Lower lobe of right lung (tissue), 2 donors: ENCODE measurements around the gene CEP295NL. TPM values are rescaled to one million over a fixed set of nuclear protein-coding genes. Genes with fewer than 3 reads are reported as not detected.

Experiments used
- ATAC-seq, 2 donors: fragments of 200-7000 bp; cut with Tn5 transposase; one replicate each; pipeline ENCODE4 v1.9.1; 2020 to 2022; ENCODE audit warnings: mild to moderate bottlenecking in 2 of 2, moderate library complexity in 2 of 2
- DNase-seq: peaks from one replicate; pipeline ENCODE4 v3.0.0-alpha.2; 2020
- H3K27ac ChIP-seq: fragments of 200-600 bp; one replicate; pipeline ENCODE4 v1.8.0; 2022
- H3K27me3 ChIP-seq: fragments of 200-600 bp; one replicate; pipeline ENCODE4 v1.8.0; 2022; ENCODE audit warnings: low read depth
- H3K36me3 ChIP-seq: fragments of 200-600 bp; one replicate; pipeline ENCODE4 v1.8.0; 2022; ENCODE audit warnings: mild to moderate bottlenecking
- H3K4me1 ChIP-seq: fragments of 200-600 bp; one replicate; pipeline ENCODE4 v1.8.0; 2022
- H3K4me3 ChIP-seq: fragments of 200-600 bp; one replicate; pipeline ENCODE4 v1.8.0; 2022; ENCODE audit warnings: mild to moderate bottlenecking
- H3K9me3 ChIP-seq: fragments of 200-600 bp; one replicate; pipeline ENCODE4 v1.8.0; 2022
- intact Hi-C: fragments of 100-400 bp; cut with DNase I; formaldehyde crosslinking; loops from one replicate; pipeline ENCODE4 v1.11.0; 2022
- total RNA-seq: library from RNA; stranded (reverse); fragmentation: NEBNext Ultra II Directional; extraction: Animal tissue kit (Norgen Biotek cat#: 25700); gene quantifications from one replicate; pipeline ENCODE4 v1.2.1, GENCODE V29; 2021
- TF ChIP-seq, protein P1 (sequence below): fragments of 200-600 bp; IDR thresholded peaks from one replicate; pipeline ENCODE4 v1.8.0; 2022; ENCODE audit warnings: antibody characterized with exemption, mild to moderate bottlenecking
- donor health status: DM: no; HTN: yes; CAD: no; lungs with severe emphysema.

The CEP295NL gene
- total RNA-seq, 1 donor from 2014 or later = 5.5 TPM

GRCh38 chr17:78896091-78896833 lies 6.7 kb downstream of the CEP295NL start:
- ATAC-seq (no peak), DNase-seq (no peak)
- Histone ChIP-seq H3K9me3 (no peaks in the 10 kb centered on the region), H3K4me3 (no peak overlapping the region), H3K27me3 (no peaks in the 10 kb centered on the region), H3K27ac (peak overlapping the region; percentile 18), H3K36me3 (peaks cover 13% of the 10 kb centered on the region), H3K4me1 (peaks cover 73% of the 10 kb centered on the region)
- intact Hi-C loops = no loop called here
- TF ChIP-seq, protein P1, sequence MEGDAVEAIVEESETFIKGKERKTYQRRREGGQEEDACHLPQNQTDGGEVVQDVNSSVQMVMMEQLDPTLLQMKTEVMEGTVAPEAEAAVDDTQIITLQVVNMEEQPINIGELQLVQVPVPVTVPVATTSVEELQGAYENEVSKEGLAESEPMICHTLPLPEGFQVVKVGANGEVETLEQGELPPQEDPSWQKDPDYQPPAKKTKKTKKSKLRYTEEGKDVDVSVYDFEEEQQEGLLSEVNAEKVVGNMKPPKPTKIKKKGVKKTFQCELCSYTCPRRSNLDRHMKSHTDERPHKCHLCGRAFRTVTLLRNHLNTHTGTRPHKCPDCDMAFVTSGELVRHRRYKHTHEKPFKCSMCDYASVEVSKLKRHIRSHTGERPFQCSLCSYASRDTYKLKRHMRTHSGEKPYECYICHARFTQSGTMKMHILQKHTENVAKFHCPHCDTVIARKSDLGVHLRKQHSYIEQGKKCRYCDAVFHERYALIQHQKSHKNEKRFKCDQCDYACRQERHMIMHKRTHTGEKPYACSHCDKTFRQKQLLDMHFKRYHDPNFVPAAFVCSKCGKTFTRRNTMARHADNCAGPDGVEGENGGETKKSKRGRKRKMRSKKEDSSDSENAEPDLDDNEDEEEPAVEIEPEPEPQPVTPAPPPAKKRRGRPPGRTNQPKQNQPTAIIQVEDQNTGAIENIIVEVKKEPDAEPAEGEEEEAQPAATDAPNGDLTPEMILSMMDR = no peak

DNA sequence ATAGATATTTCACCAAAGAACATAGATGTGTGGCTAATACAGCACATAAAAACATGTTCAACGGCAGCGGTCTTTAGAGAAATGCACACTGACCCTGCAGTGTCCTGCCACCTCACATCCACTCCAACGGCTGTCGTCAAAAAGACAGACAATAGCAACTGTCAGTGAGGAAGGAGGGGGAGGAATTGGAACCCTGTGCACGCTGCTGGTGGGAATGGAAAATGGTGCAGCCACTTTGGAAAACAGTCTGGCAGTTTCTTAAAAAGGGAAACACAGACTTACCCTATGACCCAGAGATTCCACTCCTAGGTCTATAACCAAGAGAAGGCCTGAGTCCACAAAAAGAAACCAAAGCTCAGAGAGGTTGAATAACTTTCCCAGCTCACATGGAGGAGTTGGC lies 7.7 kb downstream of the CEP295NL start:
- H3K4me3 ChIP-seq = no peak overlapping the region
- H3K36me3 ChIP-seq = peaks cover 4% of the 10 kb centered on the region
- ATAC-seq (no peak), DNase-seq (no peak)
- H3K9me3 ChIP-seq = no peaks in the 10 kb centered on the region
- TF ChIP-seq, protein P1 = no peak
- H3K4me1 ChIP-seq = peaks cover 81% of the 10 kb centered on the region
- no peaks in the 10 kb centered on the region for H3K27me3 ChIP-seq
- intact Hi-C loops = no loop called here
- H3K27ac ChIP-seq = peak overlapping the region; percentile 18

DNA sequence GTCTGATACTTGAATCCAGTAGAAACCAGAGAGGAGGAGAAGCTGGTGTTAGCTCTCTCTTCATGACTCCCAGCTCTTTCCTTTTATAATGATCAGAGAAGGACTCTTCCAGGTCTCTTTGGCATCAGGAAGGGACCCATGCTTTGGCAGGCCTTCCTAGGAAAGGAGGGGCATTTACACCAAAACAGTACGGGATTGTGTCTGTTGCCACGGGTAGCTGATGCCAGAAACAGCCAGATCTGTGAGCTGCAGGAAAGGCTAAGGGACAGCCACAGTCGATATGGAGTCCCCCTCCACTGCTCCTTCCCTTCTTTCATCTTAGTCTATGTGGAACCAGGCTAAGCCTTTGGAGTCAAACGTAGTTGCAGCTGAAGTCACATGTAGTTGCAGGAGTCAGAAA lies 9.3 kb downstream of the CEP295NL start:
- intact Hi-C loops = no loop called here
- no peaks in the 10 kb centered on the region for H3K36me3 ChIP-seq
- no peak for DNase-seq
- H3K9me3 ChIP-seq = no peaks in the 10 kb centered on the region
- TF ChIP-seq, protein P1 = no peak
- H3K27ac ChIP-seq = no peak overlapping the region
- peaks cover 83% of the 10 kb centered on the region for H3K4me1 ChIP-seq
- no peaks in the 10 kb centered on the region for H3K27me3 ChIP-seq
- no peak for ATAC-seq
- H3K4me3 ChIP-seq = no peak overlapping the region

GRCh38 chr17:78892936-78893379 lies 10.0 kb downstream of the CEP295NL start:
- H3K9me3 ChIP-seq = no peaks in the 10 kb centered on the region
- H3K36me3 ChIP-seq = no peaks in the 10 kb centered on the region
- DNase-seq (no peak), ATAC-seq (no peak)
- TF ChIP-seq, protein P1 = no peak
- H3K27me3 ChIP-seq = no peaks in the 10 kb centered on the region
- intact Hi-C loops = no loop called here
- H3K4me1 ChIP-seq = peaks cover 76% of the 10 kb centered on the region
- H3K27ac ChIP-seq = peak overlapping the region; percentile 56
- no peak overlapping the region for H3K4me3 ChIP-seq

DNA sequence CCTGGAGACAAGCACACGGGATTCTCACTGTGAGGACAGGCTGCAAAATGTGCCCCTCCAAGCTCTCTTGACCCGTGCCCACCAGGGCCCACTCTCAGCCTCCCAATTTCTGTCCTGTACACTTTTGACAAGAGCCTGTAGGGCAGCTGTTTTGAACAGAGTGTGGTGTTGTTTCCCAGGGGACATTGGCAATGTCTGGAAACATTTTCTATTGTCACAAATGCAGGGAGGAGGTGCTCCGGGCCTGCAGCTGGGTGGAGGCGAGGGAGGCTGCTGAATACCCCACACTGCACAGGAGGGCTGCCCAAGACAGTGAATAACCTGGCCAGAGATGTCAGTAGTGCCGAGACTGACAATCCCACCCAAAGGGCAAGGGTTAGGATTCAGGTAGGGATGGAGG lies 10.5 kb downstream of the CEP295NL start:
- H3K27ac ChIP-seq = peak overlapping the region; percentile 56

More for the DNA sequence above, 10.5 kb downstream of the CEP295NL start:
- TF ChIP-seq, protein P1 = no peak
- H3K36me3 ChIP-seq = no peaks in the 10 kb centered on the region
- H3K4me3 ChIP-seq = no peak overlapping the region
- no peak for DNase-seq
- intact Hi-C loops = no loop called here
- no peak for ATAC-seq
- H3K4me1 ChIP-seq = peaks cover 74% of the 10 kb centered on the region
- H3K9me3 ChIP-seq = no peaks in the 10 kb centered on the region
- no peaks in the 10 kb centered on the region for H3K27me3 ChIP-seq
